MM.1S (cell line): ENCODE results near the gene ANKRD60.

Source experiments
- DNase-seq: peaks from one replicate; pipeline ENCODE4 v3.0.0-alpha.2; 2015
- H2AFZ ChIP-seq: fragments of 300-600 bp; sonication (generic); 2 replicates; pipeline ENCODE4 v1.6.0; 2016; ENCODE audit warnings: antibody characterized with exemption, low read length
- H3F3A ChIP-seq: fragments of 300-600 bp; sonication (generic); 2 replicates; pipeline ENCODE4 v1.6.1; 2016; ENCODE audit warnings: mild to moderate bottlenecking, antibody characterized with exemption, low read length, moderate library complexity, mixed read lengths; ENCODE audit not compliant: insufficient read depth
- H3K27ac ChIP-seq: fragments of 300-600 bp; sonication (generic); 2 replicates; pipeline ENCODE4 v1.5.1; 2016; ENCODE audit warnings: mild to moderate bottlenecking, low read length
- H3K27me3 ChIP-seq: fragments of 300-600 bp; sonication (generic); replicated peaks from 2 replicates; pipeline ENCODE4 v1.6.0; 2016; ENCODE audit warnings: low read length; ENCODE audit not compliant: insufficient read depth
- H3K36me3 ChIP-seq: fragments of 300-600 bp; sonication (generic); replicated peaks from 2 replicates; pipeline ENCODE4 v1.6.1; 2016; ENCODE audit warnings: mild to moderate bottlenecking, low read length, mixed read lengths; ENCODE audit not compliant: insufficient read depth
- H3K4me1 ChIP-seq: fragments of 300-600 bp; sonication (generic); 2 replicates; pipeline ENCODE4 v1.6.1; 2016; ENCODE audit warnings: low read length, mixed read lengths
- H3K4me2 ChIP-seq: fragments of 300-600 bp; sonication (generic); 2 replicates; pipeline ENCODE4 v1.6.0; 2016; ENCODE audit warnings: low read depth, low read length
- H3K4me3 ChIP-seq: fragments of 300-600 bp; sonication (generic); 2 replicates; pipeline ENCODE4 v1.5.1; 2016; ENCODE audit warnings: low read length, mixed read lengths
- H3K79me2 ChIP-seq: fragments of 300-600 bp; sonication (generic); 2 replicates; pipeline ENCODE4 v1.6.1; 2016; ENCODE audit warnings: mixed run types, low read length, mixed read lengths
- H3K9ac ChIP-seq: fragments of 300-600 bp; sonication (generic); 2 replicates; pipeline ENCODE4 v1.6.1; 2016; ENCODE audit warnings: low read length, mixed read lengths
- H3K9me2 ChIP-seq: fragments of 300-600 bp; sonication (generic); replicated peaks from 2 replicates; pipeline ENCODE4 v1.6.1; 2016; ENCODE audit warnings: mild to moderate bottlenecking, low read length, mixed read lengths; ENCODE audit not compliant: insufficient read depth
- H3K9me3 ChIP-seq: fragments of 300-600 bp; sonication (generic); replicated peaks from 2 replicates; pipeline ENCODE4 v1.6.1; 2016; ENCODE audit warnings: mild to moderate bottlenecking, low read length, mixed read lengths; ENCODE audit not compliant: insufficient read depth
- H4K20me1 ChIP-seq: fragments of 300-600 bp; sonication (generic); 2 replicates; pipeline ENCODE4 v1.6.1; 2016; ENCODE audit warnings: mild to moderate bottlenecking, low read length, moderate library complexity, mixed read lengths; ENCODE audit not compliant: insufficient read depth
- EZH2 ChIP-seq: fragments of 300-600 bp; sonication (generic); optimal IDR thresholded peaks from 2 replicates; pipeline ENCODE3; 2017; ENCODE audit warnings: low read depth, mild to moderate bottlenecking, antibody characterized with exemption, low read length, mixed read lengths
- EZH2phosphoT487 ChIP-seq: fragments of 300-600 bp; sonication (generic); IDR thresholded peaks from 2 replicates; pipeline ENCODE4 v1.6.1; 2018; ENCODE audit warnings: antibody characterized with exemption, low read length
- TF ChIP-seq, protein P1 (sequence below): fragments of 300-600 bp; sonication (generic); IDR thresholded peaks from 2 replicates; pipeline ENCODE4 v1.5.1; 2016; ENCODE audit warnings: antibody characterized with exemption, low read length, mixed read lengths

Gene ANKRD60

GRCh38 chr20:58227391-58228102 is 906 bp downstream of the ANKRD60 start:
- no peaks in the 10 kb centered on the region for H3K9me2 ChIP-seq
- H3K4me3 ChIP-seq: no peak overlapping the region
- H4K20me1 ChIP-seq: no peaks in the 10 kb centered on the region
- H3F3A ChIP-seq: no peaks in the 10 kb centered on the region
- H3K9ac ChIP-seq: no peak overlapping the region
- H2AFZ ChIP-seq: no peak overlapping the region
- no peak for DNase-seq
- no peaks in the 10 kb centered on the region for H3K79me2 ChIP-seq
- no peak overlapping the region for H3K4me2 ChIP-seq
- no peaks in the 10 kb centered on the region for H3K9me3 ChIP-seq
- H3K4me1 ChIP-seq: no peaks in the 10 kb centered on the region
- H3K36me3 ChIP-seq: no peaks in the 10 kb centered on the region
- TF ChIP-seq, protein P1, sequence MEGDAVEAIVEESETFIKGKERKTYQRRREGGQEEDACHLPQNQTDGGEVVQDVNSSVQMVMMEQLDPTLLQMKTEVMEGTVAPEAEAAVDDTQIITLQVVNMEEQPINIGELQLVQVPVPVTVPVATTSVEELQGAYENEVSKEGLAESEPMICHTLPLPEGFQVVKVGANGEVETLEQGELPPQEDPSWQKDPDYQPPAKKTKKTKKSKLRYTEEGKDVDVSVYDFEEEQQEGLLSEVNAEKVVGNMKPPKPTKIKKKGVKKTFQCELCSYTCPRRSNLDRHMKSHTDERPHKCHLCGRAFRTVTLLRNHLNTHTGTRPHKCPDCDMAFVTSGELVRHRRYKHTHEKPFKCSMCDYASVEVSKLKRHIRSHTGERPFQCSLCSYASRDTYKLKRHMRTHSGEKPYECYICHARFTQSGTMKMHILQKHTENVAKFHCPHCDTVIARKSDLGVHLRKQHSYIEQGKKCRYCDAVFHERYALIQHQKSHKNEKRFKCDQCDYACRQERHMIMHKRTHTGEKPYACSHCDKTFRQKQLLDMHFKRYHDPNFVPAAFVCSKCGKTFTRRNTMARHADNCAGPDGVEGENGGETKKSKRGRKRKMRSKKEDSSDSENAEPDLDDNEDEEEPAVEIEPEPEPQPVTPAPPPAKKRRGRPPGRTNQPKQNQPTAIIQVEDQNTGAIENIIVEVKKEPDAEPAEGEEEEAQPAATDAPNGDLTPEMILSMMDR: no peak
- TF ChIP-seq EZH2: no peak
- TF ChIP-seq EZH2phosphoT487: no peak
- H3K27ac ChIP-seq: no peak overlapping the region
- peaks cover 51% of the 10 kb centered on the region for H3K27me3 ChIP-seq

DNA sequence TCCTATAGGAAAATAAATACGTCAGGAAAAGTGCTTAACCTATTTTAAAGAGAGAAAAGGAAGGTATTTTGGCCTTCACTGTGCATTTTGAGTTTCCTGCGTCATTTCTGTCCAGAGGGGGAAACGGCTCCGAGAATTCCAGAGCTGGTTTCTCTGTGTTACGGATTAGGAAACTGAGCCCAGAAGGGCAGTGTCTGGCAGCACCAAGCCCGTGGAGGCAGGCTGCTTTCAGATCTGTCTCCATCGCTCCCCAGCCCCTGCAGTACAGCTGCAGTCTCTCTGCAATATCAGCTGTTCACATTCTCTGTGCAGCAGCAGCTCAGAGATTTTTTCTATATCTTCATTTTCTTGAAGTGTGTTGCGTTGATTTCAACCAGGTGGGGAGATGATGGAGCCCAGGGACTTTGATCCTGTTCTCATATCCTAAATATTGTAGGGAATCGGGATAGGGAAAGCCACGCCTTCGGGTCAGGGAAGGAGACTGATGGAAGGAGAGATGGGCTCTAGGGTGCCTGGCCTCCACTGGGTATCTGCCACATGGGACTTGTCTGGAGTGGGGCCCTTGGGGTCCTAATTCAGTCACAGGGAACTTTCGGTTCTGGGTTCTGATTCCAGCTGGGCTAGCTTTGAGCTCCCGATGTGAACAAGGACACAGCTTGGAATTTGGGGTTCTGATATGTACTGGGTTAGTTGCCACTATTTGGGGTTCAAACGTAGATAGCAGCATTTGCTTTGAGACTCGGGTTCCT is 2.8 kb downstream of the ANKRD60 start:
- Histone ChIP-seq H3K4me3 (no peak overlapping the region), H3F3A (no peaks in the 10 kb centered on the region), H3K36me3 (no peaks in the 10 kb centered on the region), H3K4me1 (no peaks in the 10 kb centered on the region), H3K27ac (no peak overlapping the region), H3K9ac (no peak overlapping the region), H4K20me1 (no peaks in the 10 kb centered on the region), H3K79me2 (no peaks in the 10 kb centered on the region), H3K27me3 (peaks cover 71% of the 10 kb centered on the region), H3K9me3 (no peaks in the 10 kb centered on the region), H3K9me2 (no peaks in the 10 kb centered on the region), H2AFZ (no peak overlapping the region), H3K4me2 (no peak overlapping the region)
- no peak for DNase-seq
- TF ChIP-seq EZH2phosphoT487: no peak
- TF ChIP-seq, protein P1: no peak
- no peak for TF ChIP-seq EZH2

- no peaks in the 10 kb centered on the region for H3K9me2 ChIP-seq
- no peak overlapping the region for H3K9ac ChIP-seq
- H4K20me1 ChIP-seq: no peaks in the 10 kb centered on the region
- H3K4me2 ChIP-seq: no peak overlapping the region
- H3K4me3 ChIP-seq: no peak overlapping the region
- TF ChIP-seq, protein P1: no peak
- TF ChIP-seq EZH2: no peak
- no peak for TF ChIP-seq EZH2phosphoT487
- H3K36me3 ChIP-seq: no peaks in the 10 kb centered on the region
- H2AFZ ChIP-seq: no peak overlapping the region
- no peaks in the 10 kb centered on the region for H3K79me2 ChIP-seq
- H3K9me3 ChIP-seq: no peaks in the 10 kb centered on the region
- peaks cover 77% of the 10 kb centered on the region for H3K27me3 ChIP-seq
- no peak for DNase-seq
- no peaks in the 10 kb centered on the region for H3F3A ChIP-seq
- no peak overlapping the region for H3K27ac ChIP-seq
- H3K4me1 ChIP-seq: no peaks in the 10 kb centered on the region
Measured at GRCh38 chr20:58224974-58225373, 3.5 kb downstream of the ANKRD60 start.
